SK-N-SH treated with all-trans-retinoic acid at 6 μM for 48 hours (cell line): Measurements from ENCODE around the gene TUBA1C.

ENCODE experiments used
- ATAC-seq: fragments of 200-7000 bp; cut with Tn5 transposase; 3 replicates; pipeline ENCODE4 v1.9.1; 2020; ENCODE audit warnings: mild to moderate bottlenecking, moderate library complexity
- ARNTL ChIP-seq: fragments of 450-650 bp; formaldehyde crosslinking; IDR thresholded peaks from 2 replicates; pipeline ENCODE4 v1.5.0; 2020; ENCODE audit warnings: low read depth, mild to moderate bottlenecking, moderate library complexity, borderline replicate concordance
- BACH2 ChIP-seq: fragments of 250-450 bp; sonication (Bioruptor Pico); IDR thresholded peaks from 2 replicates; pipeline ENCODE4 v1.9.0; 2021; ENCODE audit warnings: mild to moderate bottlenecking, borderline replicate concordance
- CREB5 ChIP-seq: fragments of 250-450 bp; sonication (Bioruptor Pico); IDR thresholded peaks from 2 replicates; pipeline ENCODE4 v1.5.1; 2020; ENCODE audit warnings: low read depth, mild to moderate bottlenecking, moderate library complexity
- CSDC2 ChIP-seq: fragments of 250-450 bp; sonication (Bioruptor Pico); IDR thresholded peaks from 2 replicates; pipeline ENCODE4 v1.5.0; 2020; ENCODE audit warnings: mild to moderate bottlenecking, moderate library complexity
- CSRNP3 ChIP-seq: fragments of 250-450 bp; sonication (Bioruptor Pico); IDR thresholded peaks from 2 replicates; pipeline ENCODE4 v1.5.1; 2021; ENCODE audit warnings: mild to moderate bottlenecking, moderate library complexity
- ESRRG ChIP-seq: fragments of 250-450 bp; sonication (Bioruptor Pico); IDR thresholded peaks from 2 replicates; pipeline ENCODE4 v1.6.1; 2021; ENCODE audit warnings: mild to moderate bottlenecking
- GLIS3 ChIP-seq: fragments of 250-450 bp; sonication (Bioruptor Pico); IDR thresholded peaks from 2 replicates; pipeline ENCODE4 v1.5.0; 2020; ENCODE audit warnings: mild to moderate bottlenecking, moderate library complexity
- ISL1 ChIP-seq: fragments of 250-450 bp; sonication (Bioruptor Pico); IDR thresholded peaks from 2 replicates; pipeline ENCODE4 v2.1.2; 2022; ENCODE audit warnings: mild to moderate bottlenecking, moderate library complexity
- OSR1 ChIP-seq: fragments of 250-450 bp; sonication (Bioruptor Pico); IDR thresholded peaks from 2 replicates; pipeline ENCODE4 v1.8.0; 2022; ENCODE audit warnings: moderate library complexity, mild to moderate bottlenecking, inconsistent platforms
- PATZ1 ChIP-seq: fragments of 250-450 bp; sonication (Bioruptor Pico); IDR thresholded peaks from 2 replicates; pipeline ENCODE4 v1.8.0; 2020; ENCODE audit warnings: mild to moderate bottlenecking, moderate library complexity, borderline replicate concordance
- POU6F1 ChIP-seq: fragments of 250-450 bp; sonication (Bioruptor Pico); IDR thresholded peaks from 2 replicates; pipeline ENCODE4 v1.8.0; 2021; ENCODE audit warnings: low read depth, mild to moderate bottlenecking, moderate library complexity, borderline replicate concordance
- PPARA ChIP-seq: fragments of 250-450 bp; sonication (Bioruptor Pico); IDR thresholded peaks from 2 replicates; pipeline ENCODE4 v1.5.0; 2020; ENCODE audit warnings: mild to moderate bottlenecking, borderline replicate concordance
- SNAI2 ChIP-seq: fragments of 250-450 bp; sonication (Bioruptor Pico); IDR thresholded peaks from 2 replicates; pipeline ENCODE4 v1.5.0; 2020; ENCODE audit warnings: mild to moderate bottlenecking, moderate library complexity
- TCF4 ChIP-seq: fragments of 250-450 bp; sonication (Bioruptor Pico); IDR thresholded peaks from 2 replicates; pipeline ENCODE4 v1.8.0; 2021; ENCODE audit warnings: mild to moderate bottlenecking, moderate library complexity, borderline replicate concordance
- TOX ChIP-seq: fragments of 250-450 bp; sonication (Bioruptor Pico); IDR thresholded peaks from 2 replicates; pipeline ENCODE4 v1.8.0; 2021; ENCODE audit warnings: mild to moderate bottlenecking, moderate library complexity, borderline replicate concordance
- TSHZ2 ChIP-seq: fragments of 250-450 bp; sonication (Bioruptor Pico); IDR thresholded peaks from 2 replicates; pipeline ENCODE4 v1.5.0; 2020; ENCODE audit warnings: mild to moderate bottlenecking, moderate library complexity
- ZC3H10 ChIP-seq: fragments of 250-450 bp; sonication (Bioruptor Pico); IDR thresholded peaks from 2 replicates; pipeline ENCODE4 v1.5.1; 2021; ENCODE audit warnings: mild to moderate bottlenecking, moderate library complexity
- ZFP3 ChIP-seq: fragments of 250-450 bp; sonication (Bioruptor Pico); IDR thresholded peaks from 2 replicates; pipeline ENCODE4 v1.5.0; 2020; ENCODE audit warnings: mild to moderate bottlenecking, moderate library complexity
- ZFP30 ChIP-seq: fragments of 450-650 bp; formaldehyde crosslinking; IDR thresholded peaks from 2 replicates; pipeline ENCODE4 v1.5.0; 2022; ENCODE audit warnings: mild to moderate bottlenecking, moderate library complexity
- ZNF565 ChIP-seq: fragments of 450-650 bp; formaldehyde crosslinking; conservative IDR thresholded peaks from 2 replicates; pipeline ENCODE4 v1.5.0; 2020; ENCODE audit warnings: low read depth, mild to moderate bottlenecking, moderate library complexity
- ZNF70 ChIP-seq: fragments of 450-650 bp; formaldehyde crosslinking; IDR thresholded peaks from 2 replicates; pipeline ENCODE4 v1.5.0; 2020; ENCODE audit warnings: mild to moderate bottlenecking, moderate library complexity
- ZNF8 ChIP-seq: fragments of 450-650 bp; formaldehyde crosslinking; IDR thresholded peaks from 2 replicates; pipeline ENCODE4 v1.5.0; 2020; ENCODE audit warnings: mild to moderate bottlenecking, moderate library complexity

TUBA1C gene

GRCh38 chr12:49260166-49260565 is 4.7 kb upstream of the TUBA1C start:
- TF ChIP-seq ZNF8 (no peak), ZFP30 (CRISPR knock-in tag) (no peak)

GRCh38 chr12:49260571-49261363 is 4.1 kb upstream of the TUBA1C start:
- no peak for ATAC-seq

More at GRCh38 chr12:49260166-49260565, 4.7 kb upstream of the TUBA1C start:
- no peak for ATAC-seq

GRCh38 chr12:49261721-49262120 is 3.2 kb upstream of the TUBA1C start:
- no peak for ATAC-seq
- TF ChIP-seq CSDC2 (CRISPR knock-in tag) (no peak), CREB5 (no peak), ZNF565 (CRISPR knock-in tag) (no peak), ESRRG (CRISPR knock-in tag) (no peak), TCF4 (CRISPR knock-in tag) (no peak), TOX (CRISPR knock-in tag) (no peak), ZFP3 (no peak), BACH2 (CRISPR knock-in tag) (no peak), ISL1 (CRISPR knock-in tag) (no peak), PPARA (CRISPR knock-in tag) (no peak), GLIS3 (CRISPR knock-in tag) (no peak), ZNF8 (no peak)

More at GRCh38 chr12:49260571-49261363, 4.1 kb upstream of the TUBA1C start:
- TF ChIP-seq POU6F1 (CRISPR knock-in tag) = no peak
- no peak for TF ChIP-seq TCF4 (CRISPR knock-in tag)
- no peak for TF ChIP-seq ZNF70 (CRISPR knock-in tag)
- no peak for TF ChIP-seq ZFP30 (CRISPR knock-in tag)
- TF ChIP-seq CSRNP3 (CRISPR knock-in tag) = no peak
- no peak for TF ChIP-seq SNAI2 (CRISPR knock-in tag)
- TF ChIP-seq PPARA (CRISPR knock-in tag) = no peak
- TF ChIP-seq BACH2 (CRISPR knock-in tag) = no peak
- no peak for TF ChIP-seq OSR1
- TF ChIP-seq ZC3H10 (CRISPR knock-in tag) = no peak
- no peak for TF ChIP-seq PATZ1 (CRISPR knock-in tag)
- no peak for TF ChIP-seq ARNTL (CRISPR knock-in tag)
- no peak for TF ChIP-seq GLIS3 (CRISPR knock-in tag)
- no peak for TF ChIP-seq TSHZ2 (CRISPR knock-in tag)
- TF ChIP-seq ZFP3 = no peak
- TF ChIP-seq ZNF565 (CRISPR knock-in tag) = no peak
- TF ChIP-seq ISL1 (CRISPR knock-in tag) = no peak
- no peak for TF ChIP-seq ZNF8
